GM12874 (cell line): ENCODE measurements around the gene NOSTRIN.

Experiments
- TF ChIP-seq, protein P1 (sequence below): IDR thresholded peaks from 2 replicates; pipeline ENCODE4 v1.5.1; 2011; ENCODE audit warnings: low read depth, mild to moderate bottlenecking, control low read depth, low read length, moderate library complexity; ENCODE audit not compliant: insufficient read depth

NOSTRIN gene

DNA sequence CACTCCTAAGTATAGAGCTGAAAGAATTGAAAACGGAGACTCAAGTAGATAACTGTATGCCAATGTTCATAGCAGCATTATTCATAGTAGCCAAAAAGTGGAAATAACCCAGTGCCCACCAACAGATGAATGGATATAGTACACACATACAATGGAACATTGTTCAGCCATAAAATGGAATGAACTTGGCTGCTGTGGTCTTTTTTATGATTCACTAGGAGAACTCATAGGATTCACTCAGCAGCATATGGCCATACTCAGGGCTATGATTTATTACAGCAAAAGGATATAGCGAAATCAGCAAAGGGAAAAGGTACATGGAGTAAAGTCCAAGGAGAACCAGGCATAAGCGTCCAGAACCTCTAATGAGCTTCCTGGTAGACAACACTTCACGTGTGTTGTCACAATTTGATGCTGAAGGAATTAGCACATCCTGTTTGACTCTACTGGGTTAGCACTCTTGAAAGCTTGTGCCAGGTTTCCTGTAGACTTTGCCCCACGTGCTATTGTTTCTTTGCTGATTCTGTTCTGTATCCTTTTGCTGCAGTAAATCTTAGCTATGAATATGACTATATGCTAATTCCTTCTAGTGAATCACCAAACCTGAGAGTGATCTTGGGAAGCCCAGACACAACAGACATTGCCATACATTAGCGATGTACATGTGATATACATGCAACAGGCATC is 72.1 kb downstream of the NOSTRIN start:
- TF ChIP-seq, protein P1, sequence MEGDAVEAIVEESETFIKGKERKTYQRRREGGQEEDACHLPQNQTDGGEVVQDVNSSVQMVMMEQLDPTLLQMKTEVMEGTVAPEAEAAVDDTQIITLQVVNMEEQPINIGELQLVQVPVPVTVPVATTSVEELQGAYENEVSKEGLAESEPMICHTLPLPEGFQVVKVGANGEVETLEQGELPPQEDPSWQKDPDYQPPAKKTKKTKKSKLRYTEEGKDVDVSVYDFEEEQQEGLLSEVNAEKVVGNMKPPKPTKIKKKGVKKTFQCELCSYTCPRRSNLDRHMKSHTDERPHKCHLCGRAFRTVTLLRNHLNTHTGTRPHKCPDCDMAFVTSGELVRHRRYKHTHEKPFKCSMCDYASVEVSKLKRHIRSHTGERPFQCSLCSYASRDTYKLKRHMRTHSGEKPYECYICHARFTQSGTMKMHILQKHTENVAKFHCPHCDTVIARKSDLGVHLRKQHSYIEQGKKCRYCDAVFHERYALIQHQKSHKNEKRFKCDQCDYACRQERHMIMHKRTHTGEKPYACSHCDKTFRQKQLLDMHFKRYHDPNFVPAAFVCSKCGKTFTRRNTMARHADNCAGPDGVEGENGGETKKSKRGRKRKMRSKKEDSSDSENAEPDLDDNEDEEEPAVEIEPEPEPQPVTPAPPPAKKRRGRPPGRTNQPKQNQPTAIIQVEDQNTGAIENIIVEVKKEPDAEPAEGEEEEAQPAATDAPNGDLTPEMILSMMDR, result no peak

- TF ChIP-seq, protein P1, result no peak
Observed at GRCh38 chr2:168884975-168885374, 82.5 kb downstream of the NOSTRIN start.

GRCh38 chr2:168889635-168890005 is 87.2 kb downstream of the NOSTRIN start:
- TF ChIP-seq, protein P1, result no peak

DNA sequence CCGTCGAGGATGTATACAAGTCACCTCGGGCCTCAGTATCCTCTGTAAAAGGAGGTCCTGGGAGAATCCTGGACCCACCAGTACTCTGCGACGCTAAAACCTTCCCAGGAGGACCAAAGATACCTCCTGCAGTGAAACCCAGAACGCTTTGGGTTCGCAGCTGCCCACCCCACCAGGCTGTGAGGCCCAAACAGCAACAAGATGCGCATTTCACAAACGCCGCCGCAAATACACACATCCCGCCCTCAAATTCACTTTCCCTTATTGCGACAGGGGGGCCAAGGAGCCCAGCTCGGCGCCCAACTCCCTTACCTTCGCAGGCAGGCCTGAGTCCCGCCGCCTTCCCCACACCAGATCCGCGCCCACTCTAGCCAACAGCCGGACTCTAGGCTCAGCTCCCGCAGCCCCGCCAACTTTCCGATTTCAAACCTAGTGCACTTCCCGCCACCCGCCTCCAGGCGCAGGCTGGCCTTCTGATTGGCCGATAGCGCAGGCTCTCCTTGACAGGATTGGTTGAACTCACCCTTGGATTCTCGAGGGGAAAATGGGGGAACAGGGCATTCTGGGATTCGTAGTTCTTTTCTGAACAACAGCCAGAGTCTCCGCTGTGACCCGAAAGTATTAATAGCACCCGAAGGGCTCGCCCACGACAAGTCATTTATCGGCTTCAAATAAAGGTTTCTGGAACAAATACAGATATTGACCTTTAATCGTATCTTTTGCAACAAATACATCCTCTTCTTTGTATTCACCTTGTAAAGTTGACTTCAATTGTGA is 87.8 kb downstream of the NOSTRIN start, which contains the start of gene SPC25:
SPC25 (minus strand) TSS at position 425 of the 777 bp plus-strand sequence. CDS start 911 bp downstream, outside the sequence.
- TF ChIP-seq, protein P1, result no peak

GRCh38 chr2:168892327-168892726 is 89.9 kb downstream of the NOSTRIN start:
- TF ChIP-seq, protein P1, result no peak

DNA sequence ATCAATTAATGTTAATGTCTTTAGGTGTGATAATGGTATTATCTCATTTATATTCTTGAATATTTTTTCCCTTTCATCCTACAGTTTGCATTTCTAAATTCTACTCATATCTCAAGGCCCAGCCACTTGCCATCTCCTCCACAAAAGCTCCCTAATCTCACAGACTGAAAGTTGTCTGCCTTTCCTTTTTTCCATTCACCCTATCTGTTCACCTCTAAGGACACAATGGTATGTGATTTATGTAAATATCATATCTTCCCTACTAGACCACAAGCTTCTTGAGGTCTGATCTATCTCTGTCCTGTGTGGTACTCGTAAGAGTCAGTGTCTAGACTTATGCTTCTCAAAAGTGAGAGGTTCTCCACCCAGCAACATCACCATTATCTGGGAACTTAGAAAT is 91.7 kb downstream of the NOSTRIN start:
- TF ChIP-seq, protein P1, result no peak

DNA sequence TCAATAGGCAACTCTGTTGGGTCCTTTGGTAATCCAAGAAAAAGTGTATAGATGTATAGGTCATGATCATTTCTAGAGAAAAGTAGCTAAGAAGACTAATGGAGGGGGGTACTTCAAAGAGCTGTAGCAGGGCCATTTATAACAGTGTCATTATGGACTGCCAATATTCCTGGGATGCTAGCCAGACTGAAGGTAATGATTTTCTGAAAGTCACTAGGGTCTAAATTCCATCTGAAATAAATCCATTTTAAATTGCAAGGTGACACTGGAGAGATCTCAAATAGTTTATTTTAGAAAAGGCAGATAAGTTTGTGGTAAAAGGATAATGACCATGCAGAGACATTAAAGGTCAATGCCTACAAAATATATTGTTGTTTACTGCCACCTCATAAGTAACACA is 92.3 kb downstream of the NOSTRIN start:
- TF ChIP-seq, protein P1, result no peak
